HepG2 (cell line): ENCODE measurements around the gene CD33. TPM values are rescaled to one million over a fixed set of nuclear protein-coding genes. Genes with fewer than 3 reads are reported as not detected.

Experiments
- ATAC-seq: fragments of 200-7000 bp; cut with Tn5 transposase; 3 replicates; pipeline ENCODE4 v1.9.1; 2020; ENCODE audit warnings: mild to moderate bottlenecking, moderate library complexity
- BruUV-seq: library from RNA; stranded (reverse); fragments of 400-500 nt; replicated peaks from 2 replicates; lab custom pipeline; 2021; lab: Mats Ljungman, UMichigan
- CTCF ChIA-PET: fragments of 300-600 bp; formaldehyde crosslinking; extraction: SDS; loops from one replicate; lab custom pipeline; 2021; ENCODE audit warnings: low total read pairs, inconsistent platforms, low intra/inter-chr PET ratio; lab: Yijun Ruan, JAX
- POLR2A ChIA-PET: fragments of 350-600 bp; sonication (Branson Sonifier 250); formaldehyde crosslinking; loops from one replicate; lab custom pipeline; 2020; ENCODE audit warnings: antibody characterized with exemption, inconsistent platforms; lab: Yijun Ruan, JAX
- DNase-seq: peaks from one replicate; pipeline ENCODE4 v3.0.0-alpha.2; 2015; ENCODE audit warnings: low spot score
- FAIRE-seq: peaks from 3 replicates; lab custom pipeline; 2011; peaks lifted over from hg19 to GRCh38; lab: Jason Lieb, UNC
- H2AFZ ChIP-seq: one replicate; pipeline ENCODE4 v1.6.1; 2011; ENCODE audit warnings: low read length, inconsistent platforms
- H3K27ac ChIP-seq: fragments of 300-600 bp; 3 replicates; pipeline ENCODE4 v1.8.0; 2011; ENCODE audit warnings: mixed run types, mild to moderate bottlenecking, mixed read lengths, low read length, inconsistent platforms; ENCODE audit not compliant: insufficient read depth; ENCODE audit errors: extremely low read length
- H3K27me3 ChIP-seq, 2 experiments: fragments of 200-600 bp in 1 of 2; 2 replicates in 1 of 2; 3 replicates in 1 of 2; pipeline versions ENCODE4 v1.6.0 to v1.8.0; 2011; ENCODE audit warnings: low read length in 2 of 2, mild to moderate bottlenecking in 2 of 2, moderate library complexity in 2 of 2, inconsistent platforms in 1 of 2; ENCODE audit not compliant: insufficient read depth in 2 of 2, control insufficient read depth in 1 of 2
- H3K36me3 ChIP-seq, 2 experiments: fragments of 200-600 bp in 1 of 2; replicated peaks in 1 of 2; 2 replicates in 1 of 2; 3 replicates in 1 of 2; pipeline versions ENCODE4 v1.5.1 to v1.8.0; 2011; ENCODE audit warnings: low read length in 2 of 2, inconsistent platforms in 1 of 2; ENCODE audit not compliant: insufficient read depth in 2 of 2, control insufficient read depth in 1 of 2
- H3K4me1 ChIP-seq: 2 replicates; pipeline ENCODE4 v1.5.1; 2012; ENCODE audit warnings: low read length, inconsistent platforms; ENCODE audit not compliant: insufficient read depth
- H3K4me2 ChIP-seq: 2 replicates; pipeline ENCODE4 v1.6.0; 2011; ENCODE audit warnings: low read depth, low read length, inconsistent platforms
- H3K4me3 ChIP-seq, 3 experiments: fragments of 200-600 bp in 1 of 3; sonication (generic), shearing (Covaris generic) in 1 of 3; replicated peaks in 1 of 3; 2 replicates each; pipeline ENCODE4 v1.5.1; 2011 to 2016; ENCODE audit warnings: low read length in 3 of 3, inconsistent platforms in 2 of 3, low read depth in 2 of 3, mild to moderate bottlenecking in 2 of 3, control low read depth in 1 of 3, mixed read lengths in 1 of 3; ENCODE audit not compliant: insufficient read depth in 1 of 3
- H3K79me2 ChIP-seq: one replicate; pipeline ENCODE4 v1.6.1; 2011; ENCODE audit warnings: low read length, inconsistent platforms; ENCODE audit not compliant: insufficient read depth
- H3K9ac ChIP-seq: 2 replicates; pipeline ENCODE4 v1.6.0; 2011; ENCODE audit warnings: mild to moderate bottlenecking, low read depth, low read length, inconsistent platforms; ENCODE audit not compliant: insufficient read depth
- H3K9me3 ChIP-seq: 2 replicates; pipeline ENCODE4 v1.5.1; 2012; ENCODE audit warnings: mild to moderate bottlenecking, low read length
- H4K20me1 ChIP-seq: 2 replicates; pipeline ENCODE4 v1.6.0; 2011; ENCODE audit warnings: inconsistent platforms, mild to moderate bottlenecking, low read length, moderate library complexity; ENCODE audit not compliant: insufficient read depth
- E2F2 ChIP-seq: sonication (generic); formaldehyde crosslinking; IDR thresholded peaks from 2 replicates; pipeline ENCODE4 v1.4.0; 2020; ENCODE audit warnings: missing genetic modification reagents, borderline replicate concordance
- GLMP ChIP-seq: sonication (generic); formaldehyde crosslinking; IDR thresholded peaks from 2 replicates; pipeline ENCODE4 v1.9.0; 2021; ENCODE audit warnings: missing genetic modification reagents, mild to moderate bottlenecking, borderline replicate concordance
- NR1H2 ChIP-seq: sonication (generic); formaldehyde crosslinking; IDR thresholded peaks from 2 replicates; pipeline ENCODE4 v1.8.1; 2022; ENCODE audit warnings: low read depth, missing genetic modification reagents, borderline replicate concordance
- SOX6 ChIP-seq, 2 experiments: fragments of 450-650 bp in 1 of 2; sonication (generic) in 1 of 2; formaldehyde crosslinking in 1 of 2; IDR thresholded peaks; 2 replicates each; pipeline versions ENCODE4 v1.4.0 to v1.6.1; 2017 to 2020; ENCODE audit warnings: antibody characterized with exemption in 1 of 2, mild to moderate bottlenecking in 1 of 2, missing genetic modification reagents in 1 of 2
- YEATS4 ChIP-seq: sonication (generic); formaldehyde crosslinking; IDR thresholded peaks from 2 replicates; pipeline ENCODE4 v1.4.0; 2020; ENCODE audit warnings: missing genetic modification reagents, borderline replicate concordance
- ZBTB34 ChIP-seq: sonication (generic); formaldehyde crosslinking; IDR thresholded peaks from 2 replicates; pipeline ENCODE4 v1.8.0; 2022; ENCODE audit warnings: mild to moderate bottlenecking, missing genetic modification reagents
- ZBTB46 ChIP-seq: sonication (generic); formaldehyde crosslinking; IDR thresholded peaks from 2 replicates; pipeline ENCODE4 v1.4.0; 2020; ENCODE audit warnings: mild to moderate bottlenecking, missing genetic modification reagents, borderline replicate concordance
- ZFYVE20 ChIP-seq: sonication (generic); formaldehyde crosslinking; IDR thresholded peaks from 2 replicates; pipeline ENCODE4 v1.8.0; 2023; ENCODE audit warnings: low read depth, mild to moderate bottlenecking, moderate library complexity, missing genetic modification reagents, borderline replicate concordance
- ZNF121 ChIP-seq: sonication (generic); formaldehyde crosslinking; IDR thresholded peaks from 2 replicates; pipeline ENCODE4 v1.5.0; 2020; ENCODE audit warnings: mild to moderate bottlenecking, missing genetic modification reagents
- ZNF552 ChIP-seq: sonication (generic); formaldehyde crosslinking; IDR thresholded peaks from 2 replicates; pipeline ENCODE4 v1.9.0; 2022; ENCODE audit warnings: missing genetic modification reagents, mild to moderate bottlenecking, borderline replicate concordance
- ZNF563 ChIP-seq: sonication (generic); formaldehyde crosslinking; IDR thresholded peaks from 2 replicates; pipeline ENCODE4 v1.8.0; 2022; ENCODE audit warnings: mild to moderate bottlenecking, moderate library complexity, missing genetic modification reagents
- ZNF773 ChIP-seq: sonication (generic); formaldehyde crosslinking; IDR thresholded peaks from 2 replicates; pipeline ENCODE4 v1.4.0; 2020; ENCODE audit warnings: missing genetic modification reagents, borderline replicate concordance
- WGBS: methylation state at CpG from one replicate; pipeline ENCODE4 v1.1.6; 2017; ENCODE audit warnings: low lambda C conversion rate; 5-methylcytosine and 5-hydroxymethylcytosine counted together
- in situ Hi-C: cut with HindIII; loops from 2 replicates; pipeline ENCODE4 v1.10.0; 2017; ENCODE audit warnings: low pct_unique_long_range_greater_than_20kb; ENCODE audit not compliant: extremely low pct_ligation_motif_present
- intact Hi-C: fragments of 100-400 bp; cut with micrococcal nuclease; formaldehyde crosslinking; loops from one replicate; pipeline ENCODE4 v1.10.0; 2022; ENCODE audit not compliant: unreplicated experiment
- polyA plus RNA-seq, 8 experiments: library from polyadenylated mRNA; depleted of rRNA in 3 of 8; stranded (reverse) in 7 of 8; unstranded in 1 of 8; fragments of >200 nt; fragmentation: Illumina TruSeq in 4 of 8; extraction: Trizol in 4 of 8; gene quantifications; 2 replicates each; pipeline versions ENCODE4 v1.2.1 to v1.2.3, GENCODE V29; 2011 to 2016; ENCODE audit warnings: low read depth in 4 of 8, missing spikeins in 1 of 8, mixed read lengths in 1 of 8; ENCODE audit not compliant: insufficient read depth in 1 of 8
- total RNA-seq, 5 experiments: library from RNA; depleted of rRNA; stranded (reverse); fragments of >200 nt; fragmentation: Illumina TruSeq; extraction: Trizol; gene quantifications; 2 replicates each; pipeline ENCODE4 v1.2.3, GENCODE V29; 2016; ENCODE audit warnings: low read depth in 1 of 5

CD33 gene
- total and polyA plus RNA-seq, 2 of the 13 experiments (the other 11 are each of a cell fraction or from before 2014, with no cell fraction given), result 0.29 TPM; not detected in 1

GRCh38 chr19:51200071-51200666 lies 24.7 kb upstream of the CD33 start (continued):
- no peak for TF ChIP-seq ZNF563 (CRISPR knock-in tag)
- TF ChIP-seq ZNF121, result no peak
- TF ChIP-seq SOX6 (IDR thresholded peaks at IDR 0.05), result no peak
- TF ChIP-seq SOX6 (CRISPR knock-in tag; IDR thresholded peaks at IDR 0.05), result no peak
- no peak for TF ChIP-seq ZNF552 (CRISPR knock-in tag)
- no peak for TF ChIP-seq E2F2 (CRISPR knock-in tag)
- no peak for TF ChIP-seq ZBTB34 (CRISPR knock-in tag)

GRCh38 chr19:51201712-51202111 lies 23.2 kb upstream of the CD33 start:
- Histone ChIP-seq H2AFZ (no peak overlapping the region), H4K20me1 (no peaks in the 10 kb centered on the region), H3K36me3 (no peaks in the 10 kb centered on the region), H3K4me2 (no peak overlapping the region), H3K27me3 (peaks cover 0 to 19% of the 10 kb centered on the region in 2 experiments; a peak in 3 of 5 replicates), H3K79me2 (no peaks in the 10 kb centered on the region), H3K4me1 (no peaks in the 10 kb centered on the region), H3K27ac (no peak overlapping the region), H3K4me3 (no peak overlapping the region), H3K9me3 (no peaks in the 10 kb centered on the region), H3K9ac (no peak overlapping the region)
- intact Hi-C loops (no loop called here), in situ Hi-C loops (no loop called here)
- ChIA-PET POLR2A (no interaction called here), CTCF (no interaction called here)
- ATAC-seq, result no peak
- DNase-seq, result no peak
- TF ChIP-seq ZFYVE20 (CRISPR knock-in tag) (no peak), YEATS4 (CRISPR knock-in tag) (no peak), GLMP (CRISPR knock-in tag) (no peak), ZBTB46 (CRISPR knock-in tag) (no peak), ZNF773 (CRISPR knock-in tag) (no peak), NR1H2 (CRISPR knock-in tag) (no peak)
- FAIRE-seq, result no peak
- 19% methylated on average over 2 of the region's 5 CpGs for WGBS
- no TSS peak for BruUV-seq
